GM12865 (cell line): ENCODE results near the gene SNRNP40.

Experiments used
- DNase-seq: peaks from one replicate; pipeline ENCODE4 v3.0.0; 2010; ENCODE audit warnings: low read depth
- H3K4me3 ChIP-seq: 2 replicates; pipeline ENCODE4 v1.5.1; 2011; ENCODE audit warnings: mild to moderate bottlenecking, low read depth, low read length, control low read depth
- CTCF ChIP-seq: IDR thresholded peaks from 2 replicates; pipeline ENCODE4 v1.5.1; 2011; ENCODE audit warnings: low read length, control low read depth, low read depth, inconsistent platforms; ENCODE audit not compliant: insufficient read depth; ENCODE audit errors: missing control alignments

SNRNP40 gene

GRCh38 chr1:31306278-31306677 is 9.7 kb upstream of the SNRNP40 start:
- no peak overlapping the region for H3K4me3 ChIP-seq
- DNase-seq, result no peak
- no peak for TF ChIP-seq CTCF

GRCh38 chr1:31302709-31303441 is 6.3 kb upstream of the SNRNP40 start:
- DNase-seq, result no peak
- no peak overlapping the region for H3K4me3 ChIP-seq
- TF ChIP-seq CTCF, result no peak

- TF ChIP-seq CTCF, result no peak
- no peak overlapping the region for H3K4me3 ChIP-seq
- DNase-seq, result no peak
Measured at GRCh38 chr1:31300193-31300592, 3.6 kb upstream of the SNRNP40 start.

- no peak for DNase-seq
- H3K4me3 ChIP-seq, result no peak overlapping the region
- no peak for TF ChIP-seq CTCF
Measured at GRCh38 chr1:31299365-31299764, 2.8 kb upstream of the SNRNP40 start.

- peak; percentile 2 for DNase-seq
- H3K4me3 ChIP-seq, result peak overlapping the region; percentile 100
- no peak for TF ChIP-seq CTCF
Measured at GRCh38 chr1:31297277-31298247, 974 bp upstream of the SNRNP40 start.

- no peak for TF ChIP-seq CTCF
- DNase-seq, result no peak
- peak overlapping the region; percentile 100 for H3K4me3 ChIP-seq
Measured at GRCh38 chr1:31295874-31296485, 608 bp downstream of the SNRNP40 start.
